Sigmoid colon (tissue), 7 donors: ENCODE data around the gene OR13J1. TPM values are rescaled to one million over a fixed set of nuclear protein-coding genes. Genes with fewer than 3 reads are reported as not detected.

Experiments
- DNase-seq: peaks from one replicate; pipeline ENCODE4 v3.0.0-alpha.2; 2019
- H3K27ac ChIP-seq, 4 donors: fragments of 200-600 bp; sonication (generic); one replicate each; pipeline ENCODE4 v1.5.1; 2016 to 2019; ENCODE audit warnings: mild to moderate bottlenecking in 1 of 4
- H3K27me3 ChIP-seq, 3 donors: fragments of 200-600 bp; sonication (generic); one replicate each; pipeline ENCODE4 v1.5.1; 2019; ENCODE audit warnings: mild to moderate bottlenecking in 1 of 3
- H3K36me3 ChIP-seq, 4 donors: fragments of 200-600 bp; sonication (generic); one replicate each; pipeline ENCODE4 v1.5.1; 2016 to 2019
- H3K4me1 ChIP-seq, 4 donors: fragments of 200-600 bp; sonication (generic); one replicate each; pipeline ENCODE4 v1.5.1; 2017 to 2019
- H3K4me3 ChIP-seq, 4 donors: fragments of 200-600 bp; sonication (generic); one replicate each; pipeline ENCODE4 v1.5.1; 2017 to 2019; ENCODE audit warnings: mild to moderate bottlenecking in 2 of 4, moderate library complexity in 1 of 4
- H3K9me3 ChIP-seq, 4 donors: fragments of 200-600 bp in 3 of 4; sonication (generic) in 3 of 4; one replicate each; pipeline versions ENCODE4 v1.5.1 to v1.6.1; 2013 to 2019
- EP300 ChIP-seq, 4 donors: sonication (generic); formaldehyde crosslinking; IDR thresholded peaks; one replicate each; pipeline ENCODE4 v1.6.1; 2017; ENCODE audit warnings: antibody characterized with exemption in 4 of 4
- POLR2A ChIP-seq, 2 donors: fragments of 450-650 bp; IDR thresholded peaks; one replicate each; pipeline ENCODE4 v1.6.1; 2016; ENCODE audit warnings: antibody characterized with exemption in 2 of 2, mild to moderate bottlenecking in 2 of 2, moderate library complexity in 2 of 2
- POLR2AphosphoS5 ChIP-seq, 4 donors: sonication (generic); formaldehyde crosslinking; IDR thresholded peaks; one replicate each; pipeline ENCODE4 v1.6.1; 2017; ENCODE audit warnings: antibody characterized with exemption in 4 of 4
- WGBS, 2 donors: extraction: QIAGEN DNeasy Blood & Tissue Kit; methylation state at CpG; one replicate each; pipeline ENCODE4 v1.1.7; 2013; 5-methylcytosine and 5-hydroxymethylcytosine counted together
- intact Hi-C: fragments of 100-400 bp; cut with DNase I; formaldehyde crosslinking; loops from one replicate; pipeline ENCODE4 v1.15.1; 2023
- polyA plus RNA-seq, 3 donors: library from polyadenylated mRNA; stranded (reverse); fragments of 200-250 nt; gene quantifications; one replicate each; pipeline ENCODE4 v1.2.3, GENCODE V29; 2013
- total RNA-seq, 4 donors: library from RNA; depleted of rRNA; stranded (reverse); fragments of >200 nt; gene quantifications; one replicate each; pipeline ENCODE4 v1.1.0, GENCODE V29; 2016
- TF ChIP-seq, protein P1 (sequence below), 4 experiments: fragments of 450-650 bp in 3 of 4; fragments of 200-600 bp in 1 of 4; IDR thresholded peaks; one replicate each; pipeline ENCODE4 v1.5.1; 2016 to 2019; ENCODE audit warnings: antibody characterized with exemption in 4 of 4, mild to moderate bottlenecking in 3 of 4, moderate library complexity in 2 of 4
- donor health status: healthy with polysubstance abuse.
- donor health status: Bipolar disorder and iron deficiency.
- donor health status: healthy.

The OR13J1 gene
- total and polyA plus RNA-seq, 7 donors = not detected

DNA sequence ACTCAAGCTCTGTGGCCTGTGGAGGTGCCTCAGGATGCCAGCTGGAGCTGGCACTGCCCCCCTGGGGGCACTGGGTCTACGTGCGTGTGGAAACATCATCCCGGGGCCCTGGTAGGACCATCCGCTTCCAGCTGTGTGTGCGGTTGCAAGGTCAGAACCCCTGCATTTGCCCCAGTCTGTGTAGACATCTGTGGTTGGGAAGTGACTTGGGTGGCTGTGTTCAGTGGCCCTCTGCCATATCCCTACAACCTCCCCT, 28.6 kb downstream of the OR13J1 start:
- 88 to 96% methylated on average over 5 of the region's 5 CpGs for WGBS, 2 donors
- peaks cover 0 to 4% (median 1%) of the 10 kb centered on the region in 4 donors for H3K36me3 ChIP-seq
- H3K9me3 ChIP-seq = no peaks in the 10 kb centered on the region
- intact Hi-C loops = no loop called here
- H3K4me1 ChIP-seq = peaks cover 0 to 31% (median 26%) of the 10 kb centered on the region in 4 donors
- TF ChIP-seq EP300 (IDR thresholded peaks at IDR 0.05) (no peak), POLR2AphosphoS5 (IDR thresholded peaks at IDR 0.05) (no peak)
- TF ChIP-seq, protein P1, sequence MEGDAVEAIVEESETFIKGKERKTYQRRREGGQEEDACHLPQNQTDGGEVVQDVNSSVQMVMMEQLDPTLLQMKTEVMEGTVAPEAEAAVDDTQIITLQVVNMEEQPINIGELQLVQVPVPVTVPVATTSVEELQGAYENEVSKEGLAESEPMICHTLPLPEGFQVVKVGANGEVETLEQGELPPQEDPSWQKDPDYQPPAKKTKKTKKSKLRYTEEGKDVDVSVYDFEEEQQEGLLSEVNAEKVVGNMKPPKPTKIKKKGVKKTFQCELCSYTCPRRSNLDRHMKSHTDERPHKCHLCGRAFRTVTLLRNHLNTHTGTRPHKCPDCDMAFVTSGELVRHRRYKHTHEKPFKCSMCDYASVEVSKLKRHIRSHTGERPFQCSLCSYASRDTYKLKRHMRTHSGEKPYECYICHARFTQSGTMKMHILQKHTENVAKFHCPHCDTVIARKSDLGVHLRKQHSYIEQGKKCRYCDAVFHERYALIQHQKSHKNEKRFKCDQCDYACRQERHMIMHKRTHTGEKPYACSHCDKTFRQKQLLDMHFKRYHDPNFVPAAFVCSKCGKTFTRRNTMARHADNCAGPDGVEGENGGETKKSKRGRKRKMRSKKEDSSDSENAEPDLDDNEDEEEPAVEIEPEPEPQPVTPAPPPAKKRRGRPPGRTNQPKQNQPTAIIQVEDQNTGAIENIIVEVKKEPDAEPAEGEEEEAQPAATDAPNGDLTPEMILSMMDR (IDR thresholded peaks at IDR 0.05) = no peak
- H3K27ac ChIP-seq = no peak overlapping the region
- H3K27me3 ChIP-seq = no peaks in the 10 kb centered on the region
- DNase-seq = peak; percentile 46
- H3K4me3 ChIP-seq = no peak overlapping the region

DNA sequence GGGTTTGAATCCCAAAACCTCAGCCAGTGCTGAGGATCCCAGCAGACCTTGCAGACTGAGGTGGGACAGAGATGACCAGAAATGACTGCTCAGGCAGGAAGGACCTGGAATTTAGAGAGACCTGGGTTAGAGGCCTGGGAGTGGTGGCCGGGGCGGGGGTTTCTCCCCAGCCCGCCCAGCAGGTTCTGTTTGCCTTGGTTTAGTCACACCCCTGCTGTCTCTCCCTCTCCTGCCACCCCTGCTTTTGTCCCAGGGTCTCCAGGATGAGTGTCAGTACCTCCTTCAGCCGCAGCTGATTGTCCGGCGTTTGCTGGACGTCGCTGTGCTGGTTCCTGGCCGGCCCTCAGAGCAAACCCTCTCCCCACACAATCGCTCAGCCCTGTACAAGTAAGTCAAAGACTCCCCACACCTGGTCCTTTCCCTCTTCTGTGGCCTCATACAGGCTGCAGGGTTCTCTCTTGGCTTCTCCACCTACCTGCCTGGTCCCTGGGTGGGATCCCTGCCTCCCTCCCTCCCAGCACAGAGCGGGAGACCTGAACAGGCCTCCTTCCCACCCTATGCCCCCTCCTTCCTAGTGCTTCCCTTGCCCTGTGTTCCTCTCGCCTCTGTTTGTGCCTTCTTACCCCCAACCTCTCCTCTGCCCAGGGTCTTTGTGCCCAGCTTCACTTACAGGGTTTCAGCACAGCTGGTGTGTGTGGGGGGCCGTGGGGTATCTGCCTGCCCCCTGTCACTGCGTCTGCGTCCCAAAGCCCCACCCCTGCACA, 29.1 kb downstream of the OR13J1 start:
- Histone ChIP-seq H3K27me3 (no peaks in the 10 kb centered on the region), H3K36me3 (no peaks in the 10 kb centered on the region), H3K4me1 (peaks cover 0 to 26% (median 21%) of the 10 kb centered on the region in 4 donors), H3K27ac (no peak overlapping the region), H3K9me3 (no peaks in the 10 kb centered on the region), H3K4me3 (no peak overlapping the region)
- TF ChIP-seq POLR2AphosphoS5 (IDR thresholded peaks at IDR 0.05) = no peak
- WGBS, 2 donors = 91 to 96% methylated on average over 15 of the region's 15 CpGs
- peak; percentile 50 for DNase-seq
- intact Hi-C loops = no loop called here

DNA sequence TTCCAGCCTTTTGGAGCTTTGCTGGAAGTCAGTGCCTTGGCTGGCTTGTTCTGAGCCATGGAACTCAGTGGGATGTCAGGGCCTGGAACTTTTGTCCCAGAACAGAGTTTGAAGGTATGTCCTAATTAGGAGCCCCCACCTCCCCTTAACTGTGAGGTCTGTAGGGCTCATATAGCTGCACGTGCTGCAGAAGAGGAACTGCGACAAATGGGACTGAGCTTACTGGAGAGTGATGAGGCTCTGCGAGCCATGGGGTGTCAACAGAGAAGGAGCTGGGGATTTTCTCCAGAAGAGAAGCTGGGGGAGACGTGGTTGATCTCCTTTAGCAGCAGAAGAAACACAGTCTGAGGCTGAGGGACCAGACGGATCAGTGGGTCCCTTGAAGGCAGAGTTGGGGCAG, 30.3 kb downstream of the OR13J1 start:
- intact Hi-C loops = no loop called here
- no peaks in the 10 kb centered on the region for H3K9me3 ChIP-seq
- no peak overlapping the region for H3K27ac ChIP-seq
- H3K4me3 ChIP-seq = no peak overlapping the region
- TF ChIP-seq EP300 (IDR thresholded peaks at IDR 0.05) (no peak), POLR2A (IDR thresholded peaks at IDR 0.05) (no peak), POLR2AphosphoS5 (IDR thresholded peaks at IDR 0.05) (no peak)
- TF ChIP-seq, protein P1 (IDR thresholded peaks at IDR 0.05) = no peak
- WGBS, 2 donors = 73 to 95% methylated on average over 5 of the region's 5 CpGs
- peak; percentile 38 for DNase-seq
- H3K36me3 ChIP-seq = peaks cover 0 to 9% (median 0%) of the 10 kb centered on the region in 4 donors
- H3K4me1 ChIP-seq = peaks cover 0 to 14% (median 10%) of the 10 kb centered on the region in 4 donors
- no peaks in the 10 kb centered on the region for H3K27me3 ChIP-seq

DNA sequence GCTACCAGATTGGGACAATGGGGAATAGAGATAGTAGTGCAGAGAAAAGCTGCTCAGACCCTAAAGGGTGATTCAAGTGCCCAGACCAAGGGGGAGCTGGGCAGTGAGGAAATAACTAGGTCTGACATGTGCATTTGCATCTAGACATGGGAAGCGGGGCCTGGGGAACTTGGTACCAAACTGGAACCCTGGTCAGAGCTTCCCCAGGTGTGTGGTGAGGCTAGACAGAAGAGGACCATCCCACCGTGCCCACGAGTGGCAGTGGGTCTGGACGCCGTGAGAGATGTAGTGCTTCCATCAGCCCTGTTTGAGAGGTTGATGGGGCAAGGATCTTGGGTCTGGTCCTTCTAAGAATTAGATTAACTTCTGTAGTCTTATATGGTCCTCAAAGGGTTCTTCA, 33.6 kb downstream of the OR13J1 start:
- WGBS, 2 donors = 96% methylated on average over 5 of the region's 5 CpGs
- Histone ChIP-seq H3K36me3 (peaks cover 0 to 11% (median 0%) of the 10 kb centered on the region in 4 donors), H3K4me3 (no peak overlapping the region), H3K27ac (no peak overlapping the region), H3K4me1 (peaks cover 0 to 15% (median 11%) of the 10 kb centered on the region in 4 donors), H3K27me3 (no peaks in the 10 kb centered on the region), H3K9me3 (no peaks in the 10 kb centered on the region)
- intact Hi-C loops = no loop called here
- peak; percentile 40 for DNase-seq
- TF ChIP-seq POLR2A (IDR thresholded peaks at IDR 0.05) (no peak), POLR2AphosphoS5 (IDR thresholded peaks at IDR 0.05) (no peak), EP300 (IDR thresholded peaks at IDR 0.05) (no peak)
- TF ChIP-seq, protein P1 (IDR thresholded peaks at IDR 0.05) = no peak

DNA sequence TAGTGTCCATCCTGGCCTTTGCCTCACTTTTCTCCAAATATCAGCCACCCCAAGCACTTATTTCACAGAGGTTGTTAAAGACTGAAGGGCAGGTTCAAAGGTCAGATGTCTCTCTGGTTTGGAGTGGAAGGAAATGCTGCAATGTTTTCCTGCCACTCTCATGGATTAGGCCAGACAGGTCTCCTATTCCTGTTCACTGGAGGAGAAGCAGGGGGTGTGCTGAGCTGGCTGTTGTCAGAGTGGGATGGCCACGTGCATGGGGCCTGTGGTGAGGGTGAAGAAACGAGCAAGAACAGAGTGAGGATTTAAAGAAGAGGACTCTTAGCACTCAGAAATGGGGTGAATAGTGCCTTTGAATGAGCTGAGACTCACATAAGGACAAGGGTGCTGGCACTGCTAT, 34.4 kb downstream of the OR13J1 start:
- DNase-seq = no peak
- Histone ChIP-seq H3K4me3 (no peak overlapping the region), H3K27me3 (no peaks in the 10 kb centered on the region), H3K36me3 (peaks cover 0 to 11% (median 0%) of the 10 kb centered on the region in 4 donors), H3K27ac (no peak overlapping the region), H3K9me3 (no peaks in the 10 kb centered on the region), H3K4me1 (peaks cover 0 to 23% (median 17%) of the 10 kb centered on the region in 4 donors)
- intact Hi-C loops = no loop called here
- 27 to 64% methylated on average over 2 of the region's 2 CpGs for WGBS, 2 donors
- no peak for TF ChIP-seq EP300 (IDR thresholded peaks at IDR 0.05)

DNA sequence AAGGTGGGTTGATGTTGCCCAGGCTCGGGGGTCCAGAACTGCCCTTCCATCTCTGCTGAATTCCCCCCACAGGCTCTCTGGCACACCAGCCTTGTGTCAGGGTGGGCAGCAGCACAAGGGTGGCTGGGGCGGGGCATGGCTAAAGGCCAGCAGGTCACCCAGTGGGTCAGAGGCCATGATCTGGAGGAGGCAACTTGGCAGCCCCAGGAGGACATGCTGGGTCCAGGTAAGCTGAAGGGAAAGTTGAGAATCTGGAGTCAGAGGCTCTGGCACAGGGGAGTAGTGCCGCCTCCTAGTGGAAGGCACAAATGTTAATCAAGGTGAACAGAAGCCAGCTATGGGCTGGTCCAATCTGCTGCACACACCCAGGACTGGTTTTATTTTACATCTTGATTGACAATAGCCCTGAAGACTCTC, 35.0 kb downstream of the OR13J1 start:
- Histone ChIP-seq H3K4me1 (peaks cover 0 to 29% (median 22%) of the 10 kb centered on the region in 4 donors), H3K27me3 (no peaks in the 10 kb centered on the region), H3K4me3 (no peak overlapping the region), H3K9me3 (no peaks in the 10 kb centered on the region), H3K36me3 (peaks cover 0 to 11% (median 0%) of the 10 kb centered on the region in 4 donors), H3K27ac (no peak overlapping the region)
- no peak for TF ChIP-seq POLR2AphosphoS5 (IDR thresholded peaks at IDR 0.05)
- TF ChIP-seq EP300 (IDR thresholded peaks at IDR 0.05) = no peak
- TF ChIP-seq, protein P1 (IDR thresholded peaks at IDR 0.05) = no peak
- no peak for TF ChIP-seq POLR2A (IDR thresholded peaks at IDR 0.05)
- intact Hi-C loops = no loop called here
- WGBS, 2 donors = 69 to 86% methylated on average over 3 of the region's 3 CpGs
- peak; percentile 64 for DNase-seq
